Breast epithelium (tissue), 3 donors: ENCODE measurements around the gene BTRC.

Experiments used
- CTCF ChIP-seq, 3 donors: fragments of 450-650 bp; IDR thresholded peaks; one replicate each; pipeline ENCODE4 v1.5.1; 2016 to 2017; ENCODE audit warnings: antibody characterized with exemption in 3 of 3, mild to moderate bottlenecking in 3 of 3, moderate library complexity in 3 of 3
- POLR2AphosphoS5 ChIP-seq, 3 donors: sonication (generic); formaldehyde crosslinking; IDR thresholded peaks; one replicate each; pipeline ENCODE4 v1.6.1; 2017; ENCODE audit warnings: antibody characterized with exemption in 3 of 3

- no peak for TF ChIP-seq POLR2AphosphoS5 (IDR thresholded peaks at IDR 0.05)
- no peak for TF ChIP-seq CTCF (IDR thresholded peaks at IDR 0.05)
These were observed 231.9 kb downstream of the BTRC start for GRCh38 chr10:101585841-101586240.
